CD4-positive, alpha-beta T cell treated with Interleukin-2 at 100 ng/mL for 4 hours (primary cell): ENCODE results near the gene ULBP2.
"Not testable (repeated sequence)": the region's sequence is repeated elsewhere in the genome, so short reads cannot be mapped to it uniquely, and the experiment has no call there.

ENCODE experiments used
- DNase-seq: peaks from one replicate; pipeline ENCODE4 v3.0.0-alpha.2; 2020; ENCODE audit warnings: low spot score

Gene ULBP2

GRCh38 chr6:149951096-149951495, 9.3 kb downstream of the ULBP2 start:
- DNase-seq, result no peak

GRCh38 chr6:149951626-149952025, 9.8 kb downstream of the ULBP2 start:
- no peak for DNase-seq

GRCh38 chr6:149953390-149953789, 11.6 kb downstream of the ULBP2 start:
- DNase-seq, result peak; percentile 16

GRCh38 chr6:149953934-149954327, 12.1 kb downstream of the ULBP2 start:
- not testable (repeated sequence) for DNase-seq

GRCh38 chr6:149954328-149954983, 12.6 kb downstream of the ULBP2 start:
- not testable (repeated sequence) for DNase-seq

GRCh38 chr6:149954984-149955653, 13.3 kb downstream of the ULBP2 start:
- not testable (repeated sequence) for DNase-seq

GRCh38 chr6:149955654-149956317, 14.0 kb downstream of the ULBP2 start:
- DNase-seq, result not testable (repeated sequence)

- not testable (repeated sequence) for DNase-seq
Measured at GRCh38 chr6:149958124-149958523, 16.3 kb downstream of the ULBP2 start.

- DNase-seq, result not testable (repeated sequence)
Measured at GRCh38 chr6:149959806-149960205, 18.0 kb downstream of the ULBP2 start.

- no peak for DNase-seq
Measured at GRCh38 chr6:149960488-149960887, 18.7 kb downstream of the ULBP2 start.

- peak; percentile 37 for DNase-seq
Measured at GRCh38 chr6:149961728-149962425, 20.1 kb downstream of the ULBP2 start.

- no peak for DNase-seq
Measured at GRCh38 chr6:149962461-149963211, 20.8 kb downstream of the ULBP2 start.

GRCh38 chr6:149963212-149963461, 21.3 kb downstream of the ULBP2 start:
- DNase-seq, result peak; percentile 44

- peak; percentile 70 for DNase-seq
Measured at GRCh38 chr6:149963462-149964307, 21.9 kb downstream of the ULBP2 start, which contains the start of gene ULBP1. ULBP1 (plus strand) TSS chr6:149963943; CDS start chr6:149964050, 107 bp downstream.

- DNase-seq, result no peak
Measured at GRCh38 chr6:149964308-149965193, 22.7 kb downstream of the ULBP2 start.

- DNase-seq, result no peak
Measured at GRCh38 chr6:149965194-149966020, 23.6 kb downstream of the ULBP2 start.

- not testable (repeated sequence) for DNase-seq
Measured at GRCh38 chr6:149966319-149966718, 24.5 kb downstream of the ULBP2 start.

GRCh38 chr6:149967591-149967990, 25.8 kb downstream of the ULBP2 start:
- no peak for DNase-seq

- DNase-seq, result not testable (repeated sequence)
Measured at GRCh38 chr6:149967999-149968398, 26.2 kb downstream of the ULBP2 start.
